Measurements from ENCODE around the gene FRY.
"Not testable (repeated sequence)": the region's sequence is repeated elsewhere in the genome, so short reads cannot be mapped to it uniquely, and the experiment has no call there.

The FRY gene

GRCh38 chr13:32041429-32041828, 9.9 kb downstream of the FRY start:
- no peak for DNase-seq (ENCODE audit: low spot score)

- DNase-seq (ENCODE audit: low spot score) = no peak
Observed at GRCh38 chr13:32042551-32042950, 11.0 kb downstream of the FRY start.

- no peak for DNase-seq (ENCODE audit: low spot score)
Observed at GRCh38 chr13:32044446-32044845, 12.9 kb downstream of the FRY start.

GRCh38 chr13:32045537-32045936, 14.0 kb downstream of the FRY start:
- DNase-seq (ENCODE audit: low spot score) = no peak

- no peak for DNase-seq (ENCODE audit: low spot score)
Observed at GRCh38 chr13:32045982-32046785, 14.6 kb downstream of the FRY start.

GRCh38 chr13:32047088-32047487, 15.5 kb downstream of the FRY start:
- DNase-seq (ENCODE audit: low spot score) = no peak

- DNase-seq (ENCODE audit: low spot score) = no peak
Observed at GRCh38 chr13:32047793-32048192, 16.2 kb downstream of the FRY start.

GRCh38 chr13:32048816-32049215, 17.2 kb downstream of the FRY start:
- DNase-seq (ENCODE audit: low spot score) = no peak

GRCh38 chr13:32051156-32051555, 19.6 kb downstream of the FRY start:
- no peak for DNase-seq (ENCODE audit: low spot score)

GRCh38 chr13:32056316-32056715, 24.7 kb downstream of the FRY start:
- no peak for DNase-seq (ENCODE audit: low spot score)

- DNase-seq (ENCODE audit: low spot score) = not testable (repeated sequence)
Observed at GRCh38 chr13:32057325-32057724, 25.8 kb downstream of the FRY start.

- no peak for DNase-seq (ENCODE audit: low spot score)
Observed at GRCh38 chr13:32059511-32059984, 28.0 kb downstream of the FRY start.

GRCh38 chr13:32060401-32060878, 28.9 kb downstream of the FRY start:
- DNase-seq (ENCODE audit: low spot score) = no peak

GRCh38 chr13:32063619-32064233, 32.2 kb downstream of the FRY start:
- no peak for DNase-seq (ENCODE audit: low spot score)

- DNase-seq (ENCODE audit: low spot score) = no peak
Observed at GRCh38 chr13:32067149-32067961, 35.8 kb downstream of the FRY start.

GRCh38 chr13:32068255-32068654, 36.7 kb downstream of the FRY start:
- DNase-seq (ENCODE audit: low spot score) = no peak

- no peak for DNase-seq (ENCODE audit: low spot score)
Observed at GRCh38 chr13:32073180-32073864, 41.7 kb downstream of the FRY start.

GRCh38 chr13:32075170-32075851, 43.7 kb downstream of the FRY start:
- DNase-seq (ENCODE audit: low spot score) = no peak

GRCh38 chr13:32079587-32079986, 48.0 kb downstream of the FRY start:
- no peak for DNase-seq (ENCODE audit: low spot score)

- no peak for DNase-seq (ENCODE audit: low spot score)
Observed at GRCh38 chr13:32080328-32080744, 48.8 kb downstream of the FRY start.

GRCh38 chr13:32081591-32081990, 50.0 kb downstream of the FRY start:
- no peak for DNase-seq (ENCODE audit: low spot score)

Data from activated CD4-positive, alpha-beta T cell treated with anti-CD3 and anti-CD28 coated beads, Interleukin-2, Interleukin-4, amounts not matched to agents 100 ng/mL and 50 ng/mL, durations not matched to agents 16 hours and 8 hours (primary cell).